Tibial nerve (tissue), 4 donors: ENCODE results near the gene SERTAD4.

ENCODE experiments used
- EP300 ChIP-seq, 2 donors: sonication (generic); formaldehyde crosslinking; IDR thresholded peaks; one replicate each; pipeline ENCODE4 v1.6.1; 2017; ENCODE audit warnings: antibody characterized with exemption in 2 of 2, mild to moderate bottlenecking in 1 of 2
- POLR2A ChIP-seq, 2 donors: fragments of 450-650 bp; IDR thresholded peaks; one replicate each; pipeline ENCODE4 v1.6.1; 2017; ENCODE audit warnings: antibody characterized with exemption in 2 of 2, mild to moderate bottlenecking in 2 of 2, moderate library complexity in 2 of 2
- TF ChIP-seq, protein P1 (sequence below), 5 experiments: fragments of 200-600 bp in 3 of 5; fragments of 450-650 bp in 2 of 5; sonication (generic) in 3 of 5; IDR thresholded peaks; one replicate each; pipeline ENCODE4 v1.5.1; 2016 to 2019; ENCODE audit warnings: antibody characterized with exemption in 5 of 5, mild to moderate bottlenecking in 3 of 5, moderate library complexity in 2 of 5

DNA sequence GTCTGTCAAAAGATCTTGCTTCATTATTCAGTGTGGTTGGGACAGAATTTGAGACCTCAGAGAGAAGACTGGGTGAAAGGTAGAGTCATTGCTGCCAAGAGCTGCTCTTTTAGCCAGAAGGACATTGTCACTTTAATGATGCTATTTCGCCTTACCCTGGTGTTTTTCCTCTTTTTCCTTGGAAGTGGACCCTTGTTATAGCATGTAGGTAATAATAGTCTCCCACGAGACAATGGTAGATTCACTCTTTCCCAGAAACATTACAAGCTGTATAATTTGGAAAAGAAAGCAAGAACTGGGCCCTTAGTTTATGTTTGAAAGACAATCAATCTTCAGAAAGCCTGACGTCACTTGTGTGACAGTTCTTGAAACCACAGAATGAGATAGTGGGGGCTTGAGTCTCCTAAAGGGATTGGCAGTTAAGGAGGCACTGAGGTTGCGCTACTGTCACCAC, 3.8 kb downstream of the SERTAD4 start:
- TF ChIP-seq, protein P1, sequence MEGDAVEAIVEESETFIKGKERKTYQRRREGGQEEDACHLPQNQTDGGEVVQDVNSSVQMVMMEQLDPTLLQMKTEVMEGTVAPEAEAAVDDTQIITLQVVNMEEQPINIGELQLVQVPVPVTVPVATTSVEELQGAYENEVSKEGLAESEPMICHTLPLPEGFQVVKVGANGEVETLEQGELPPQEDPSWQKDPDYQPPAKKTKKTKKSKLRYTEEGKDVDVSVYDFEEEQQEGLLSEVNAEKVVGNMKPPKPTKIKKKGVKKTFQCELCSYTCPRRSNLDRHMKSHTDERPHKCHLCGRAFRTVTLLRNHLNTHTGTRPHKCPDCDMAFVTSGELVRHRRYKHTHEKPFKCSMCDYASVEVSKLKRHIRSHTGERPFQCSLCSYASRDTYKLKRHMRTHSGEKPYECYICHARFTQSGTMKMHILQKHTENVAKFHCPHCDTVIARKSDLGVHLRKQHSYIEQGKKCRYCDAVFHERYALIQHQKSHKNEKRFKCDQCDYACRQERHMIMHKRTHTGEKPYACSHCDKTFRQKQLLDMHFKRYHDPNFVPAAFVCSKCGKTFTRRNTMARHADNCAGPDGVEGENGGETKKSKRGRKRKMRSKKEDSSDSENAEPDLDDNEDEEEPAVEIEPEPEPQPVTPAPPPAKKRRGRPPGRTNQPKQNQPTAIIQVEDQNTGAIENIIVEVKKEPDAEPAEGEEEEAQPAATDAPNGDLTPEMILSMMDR (IDR thresholded peaks at IDR 0.05): no peak
- TF ChIP-seq POLR2A (IDR thresholded peaks at IDR 0.05): no peak
- no peak for TF ChIP-seq EP300 (IDR thresholded peaks at IDR 0.05)
